Bronchial epithelial cell (primary cell): ENCODE measurements around the gene SPATA16. TPM values are rescaled to one million over a fixed set of nuclear protein-coding genes. Genes with fewer than 3 reads are reported as not detected.

Experiments used
- DNase-seq: peaks from one replicate; pipeline ENCODE4 v3.0.0-alpha.2; 2010; ENCODE audit warnings: low read depth
- FAIRE-seq: peaks from 2 replicates; lab custom pipeline; 2011; peaks lifted over from hg19 to GRCh38; lab: Jason Lieb, UNC
- H3K27me3 ChIP-seq: 2 replicates; pipeline ENCODE4 v1.5.1; 2011; ENCODE audit warnings: low read length; ENCODE audit not compliant: control insufficient read depth, insufficient read depth
- H3K36me3 ChIP-seq: 2 replicates; pipeline ENCODE4 v1.5.1; 2011; ENCODE audit warnings: low read length; ENCODE audit not compliant: control insufficient read depth, insufficient read depth
- H3K4me3 ChIP-seq: 2 replicates; pipeline ENCODE4 v1.5.1; 2011; ENCODE audit warnings: mild to moderate bottlenecking, low read depth, low read length, control low read depth
- total RNA-seq: library from RNA; depleted of rRNA; stranded (reverse); fragments of >200 nt; gene quantifications from 2 replicates; pipeline ENCODE4 v1.2.1, GENCODE V29; 2014
- TF ChIP-seq, protein P1 (sequence below): IDR thresholded peaks from 2 replicates; pipeline ENCODE4 v1.5.1; 2011; ENCODE audit warnings: mild to moderate bottlenecking, moderate library complexity, low read length, control low read depth, inconsistent platforms; ENCODE audit not compliant: insufficient read depth, severe bottlenecking

The SPATA16 gene
- total RNA-seq, 1 donor from 2014 or later = not detected

GRCh38 chr3:172847292-172847691, 293.7 kb downstream of the SPATA16 start:
- Histone ChIP-seq H3K4me3 (no peak overlapping the region), H3K36me3 (no peaks in the 10 kb centered on the region), H3K27me3 (no peaks in the 10 kb centered on the region)
- FAIRE-seq = no peak
- TF ChIP-seq, protein P1, sequence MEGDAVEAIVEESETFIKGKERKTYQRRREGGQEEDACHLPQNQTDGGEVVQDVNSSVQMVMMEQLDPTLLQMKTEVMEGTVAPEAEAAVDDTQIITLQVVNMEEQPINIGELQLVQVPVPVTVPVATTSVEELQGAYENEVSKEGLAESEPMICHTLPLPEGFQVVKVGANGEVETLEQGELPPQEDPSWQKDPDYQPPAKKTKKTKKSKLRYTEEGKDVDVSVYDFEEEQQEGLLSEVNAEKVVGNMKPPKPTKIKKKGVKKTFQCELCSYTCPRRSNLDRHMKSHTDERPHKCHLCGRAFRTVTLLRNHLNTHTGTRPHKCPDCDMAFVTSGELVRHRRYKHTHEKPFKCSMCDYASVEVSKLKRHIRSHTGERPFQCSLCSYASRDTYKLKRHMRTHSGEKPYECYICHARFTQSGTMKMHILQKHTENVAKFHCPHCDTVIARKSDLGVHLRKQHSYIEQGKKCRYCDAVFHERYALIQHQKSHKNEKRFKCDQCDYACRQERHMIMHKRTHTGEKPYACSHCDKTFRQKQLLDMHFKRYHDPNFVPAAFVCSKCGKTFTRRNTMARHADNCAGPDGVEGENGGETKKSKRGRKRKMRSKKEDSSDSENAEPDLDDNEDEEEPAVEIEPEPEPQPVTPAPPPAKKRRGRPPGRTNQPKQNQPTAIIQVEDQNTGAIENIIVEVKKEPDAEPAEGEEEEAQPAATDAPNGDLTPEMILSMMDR = no peak
- no peak for DNase-seq

DNA sequence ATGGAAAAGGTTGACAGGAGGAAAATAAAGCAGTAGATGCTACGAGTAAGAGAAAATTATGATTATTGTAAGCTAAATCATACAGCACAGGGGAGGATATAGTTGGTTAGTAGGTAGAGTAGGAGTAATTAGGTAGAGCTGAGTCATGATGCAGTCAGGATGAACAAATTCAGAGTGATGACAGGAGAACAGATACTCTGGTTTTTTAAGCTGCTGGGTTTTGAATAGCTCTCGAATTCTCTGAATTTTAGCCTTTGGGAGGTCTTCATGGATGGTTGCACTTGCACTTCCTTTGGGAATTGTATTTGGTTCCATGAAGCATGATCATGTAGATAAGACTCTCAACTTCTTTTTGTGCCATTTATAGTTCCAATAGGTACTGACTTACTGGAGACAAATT, 294.3 kb downstream of the SPATA16 start:
- peak; percentile 69 for DNase-seq
- H3K4me3 ChIP-seq = no peak overlapping the region
- H3K27me3 ChIP-seq = no peaks in the 10 kb centered on the region
- FAIRE-seq = no peak
- TF ChIP-seq, protein P1 = no peak
- no peaks in the 10 kb centered on the region for H3K36me3 ChIP-seq

GRCh38 chr3:172846103-172846561, 294.9 kb downstream of the SPATA16 start:
- Histone ChIP-seq H3K27me3 (no peaks in the 10 kb centered on the region), H3K36me3 (no peaks in the 10 kb centered on the region), H3K4me3 (no peak overlapping the region)
- TF ChIP-seq, protein P1 = no peak
- FAIRE-seq (no peak), DNase-seq (no peak)

GRCh38 chr3:172844428-172844827, 296.6 kb downstream of the SPATA16 start:
- Histone ChIP-seq H3K27me3 (peaks cover 2% of the 10 kb centered on the region), H3K36me3 (no peaks in the 10 kb centered on the region), H3K4me3 (no peak overlapping the region)
- DNase-seq (no peak), FAIRE-seq (no peak)
- TF ChIP-seq, protein P1 = no peak

GRCh38 chr3:172840913-172841312, 300.1 kb downstream of the SPATA16 start:
- FAIRE-seq = no peak
- TF ChIP-seq, protein P1 = no peak
- DNase-seq = no peak

DNA sequence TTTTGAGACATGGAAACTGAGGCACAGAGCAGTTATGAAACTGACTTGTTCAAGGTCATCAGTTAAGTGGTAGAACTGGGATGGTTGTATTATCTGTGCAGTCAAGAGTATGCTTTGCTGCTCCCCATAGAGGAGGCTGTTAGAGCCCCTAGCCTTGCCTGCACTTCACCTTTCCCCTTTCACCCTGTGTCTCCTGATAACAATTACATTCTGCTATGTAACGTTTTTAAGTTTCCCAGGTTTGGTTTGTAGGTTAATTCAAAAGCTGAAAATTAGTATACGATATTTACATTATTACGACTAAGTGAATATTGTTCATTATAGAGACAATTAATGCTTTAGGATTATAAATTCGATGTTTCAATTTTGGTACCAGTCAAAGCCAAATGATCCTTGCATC, 300.6 kb downstream of the SPATA16 start:
- TF ChIP-seq, protein P1 = no peak
- no peak overlapping the region for H3K4me3 ChIP-seq
- FAIRE-seq = no peak
- no peaks in the 10 kb centered on the region for H3K36me3 ChIP-seq
- DNase-seq = no peak
- peaks cover 4% of the 10 kb centered on the region for H3K27me3 ChIP-seq

More at GRCh38 chr3:172840913-172841312, 300.1 kb downstream of the SPATA16 start:
- Histone ChIP-seq H3K27me3 (peaks cover 4% of the 10 kb centered on the region), H3K36me3 (no peaks in the 10 kb centered on the region), H3K4me3 (no peak overlapping the region)
